Common myeloid progenitor, CD34-positive (primary cell): ENCODE measurements around the gene LNX2.

Experiments used
- CTCF ChIA-PET: fragments of 350-600 bp; sonication (Branson Sonifier 250); formaldehyde crosslinking; loops from one replicate; lab custom pipeline; 2021; ENCODE audit warnings: antibody characterized with exemption; lab: Charles Lee
- POLR2A ChIA-PET: fragments of 350-600 bp; sonication (Branson Sonifier 250); formaldehyde crosslinking; loops from one replicate; lab custom pipeline; 2021; ENCODE audit warnings: antibody characterized with exemption; lab: Charles Lee
- DNase-seq, 3 donors: peaks; one replicate each; pipeline versions ENCODE4 v3.0.0 to v3.0.0-alpha.2; 2013
- H3K27ac ChIP-seq, 2 experiments: 1 replicate in 1 of 2; 2 replicates in 1 of 2; pipeline ENCODE4 v1.7.0; 2013; ENCODE audit warnings: inconsistent platforms in 2 of 2, low read length in 2 of 2, mild to moderate bottlenecking in 2 of 2, low read depth in 1 of 2, moderate library complexity in 1 of 2; ENCODE audit not compliant: severe bottlenecking in 2 of 2, insufficient read depth in 1 of 2, poor library complexity in 1 of 2
- H3K27me3 ChIP-seq, 5 experiments: replicated peaks in 2 of 5; 1 replicate in 3 of 5; 2 replicates in 2 of 5; pipeline versions ENCODE4 v1.6.1 to v1.7.0; 2013; ENCODE audit warnings: low read length in 4 of 5, mild to moderate bottlenecking in 2 of 5, moderate library complexity in 2 of 5, inconsistent platforms in 1 of 5; ENCODE audit not compliant: insufficient read depth in 5 of 5, control insufficient read depth in 4 of 5
- H3K36me3 ChIP-seq, 4 experiments: 1 replicate in 2 of 4; 2 replicates in 2 of 4; pipeline versions ENCODE4 v1.6.1 to v1.7.0; 2013; ENCODE audit warnings: low read length in 3 of 4, control low read depth in 1 of 4, mild to moderate bottlenecking in 1 of 4; ENCODE audit not compliant: control insufficient read depth in 4 of 4, insufficient read depth in 4 of 4
- H3K4me1 ChIP-seq, 4 experiments: 1 replicate in 3 of 4; 2 replicates in 1 of 4; pipeline versions ENCODE4 v1.6.1 to v1.7.1; 2013; ENCODE audit warnings: low read length in 3 of 4, mild to moderate bottlenecking in 3 of 4, control low read depth in 1 of 4, inconsistent platforms in 1 of 4, moderate library complexity in 1 of 4; ENCODE audit not compliant: control insufficient read depth in 4 of 4, insufficient read depth in 4 of 4; ENCODE audit errors: control extremely low read depth in 1 of 4
- H3K4me3 ChIP-seq, 7 experiments: 1 replicate in 4 of 7; 2 replicates in 3 of 7; pipeline versions ENCODE4 v1.5.1 to v1.7.0; 2013; ENCODE audit warnings: mild to moderate bottlenecking in 7 of 7, low read length in 6 of 7, moderate library complexity in 6 of 7, inconsistent platforms in 2 of 7, low read depth in 2 of 7, control low read depth in 1 of 7; ENCODE audit not compliant: insufficient read depth in 4 of 7, control insufficient read depth in 1 of 7; ENCODE audit errors: extremely low read depth in 1 of 7
- H3K9me3 ChIP-seq, 5 experiments: 1 replicate in 4 of 5; 2 replicates in 1 of 5; pipeline versions ENCODE4 v1.6.1 to v1.7.1; 2013; ENCODE audit warnings: low read length in 4 of 5, mild to moderate bottlenecking in 2 of 5, inconsistent platforms in 1 of 5, low read depth in 1 of 5, moderate library complexity in 1 of 5; ENCODE audit not compliant: control insufficient read depth in 4 of 5, insufficient read depth in 2 of 5; ENCODE audit errors: control extremely low read depth in 1 of 5
- WGBS: methylation state at CpG from one replicate; pipeline ENCODE4 v1.1.5; 2013; ENCODE audit not compliant: insufficient coverage; 5-methylcytosine and 5-hydroxymethylcytosine counted together

Gene LNX2

DNA sequence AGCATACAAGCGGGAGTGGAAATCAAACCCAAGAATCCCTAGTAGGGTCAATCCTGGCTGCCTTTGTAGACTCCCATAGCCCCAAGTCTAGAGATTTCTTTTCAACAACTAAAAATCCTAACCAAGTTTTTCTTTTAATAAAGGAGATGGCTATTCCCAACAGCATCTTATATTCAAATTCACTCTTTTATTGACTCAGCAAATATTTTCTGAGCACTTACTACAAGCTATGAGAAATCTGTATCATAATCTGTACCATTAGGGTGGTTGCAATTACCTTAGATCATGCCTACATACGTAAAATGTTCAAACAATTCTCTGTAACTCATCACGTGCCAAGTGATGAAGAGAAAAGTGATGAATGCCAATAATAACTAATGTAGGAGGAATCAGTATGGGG is 54.5 kb downstream of the LNX2 start:
- WGBS, result 94% methylated on average over 3 of the region's 3 CpGs
- Histone ChIP-seq H3K4me3 (no peak overlapping the region), H3K27me3 (no peaks in the 10 kb centered on the region), H3K36me3 (peaks cover 21 to 55% (median 41%) of the 10 kb centered on the region in 4 experiments), H3K9me3 (no peaks in the 10 kb centered on the region), H3K4me1 (no peaks in the 10 kb centered on the region), H3K27ac (no peak overlapping the region)
- DNase-seq, result no peak
- ChIA-PET CTCF (interaction anchor here (1.4 to 2.4 kb wide), 2 partner anchors 9 to 72 kb away, joined by 3 to 8 read pairs; no protein-coding TSS in a partner anchor), POLR2A (no interaction called here)

DNA sequence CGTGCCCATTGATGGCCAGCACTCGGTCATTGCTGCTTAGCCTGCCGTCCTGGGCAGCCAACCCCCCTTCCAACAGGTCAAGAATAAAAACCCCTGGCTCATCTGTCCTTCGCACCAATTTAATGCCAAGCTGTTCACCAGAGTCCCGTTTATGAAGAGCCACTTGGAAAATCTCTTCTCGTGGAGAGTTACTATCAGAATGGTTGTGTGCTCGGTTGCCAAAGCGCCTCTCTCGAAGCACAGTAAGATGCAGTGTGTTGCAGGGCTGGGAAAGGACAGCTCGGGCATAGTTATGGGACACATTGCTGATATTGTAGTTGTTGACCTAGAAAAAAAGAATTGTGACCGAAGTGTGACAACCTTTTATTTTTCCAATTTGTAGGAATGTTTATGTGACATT is 57.9 kb downstream of the LNX2 start:
- Histone ChIP-seq H3K27ac (no peak overlapping the region), H3K36me3 (peaks cover 16 to 38% (median 27%) of the 10 kb centered on the region in 4 experiments), H3K4me1 (no peaks in the 10 kb centered on the region), H3K9me3 (no peaks in the 10 kb centered on the region), H3K27me3 (no peaks in the 10 kb centered on the region), H3K4me3 (no peak overlapping the region)
- WGBS, result over 99% methylated on average over 10 of the region's 11 CpGs
- CTCF ChIA-PET, result no interaction called here
- POLR2A ChIA-PET, result no interaction called here
- no peak for DNase-seq

DNA sequence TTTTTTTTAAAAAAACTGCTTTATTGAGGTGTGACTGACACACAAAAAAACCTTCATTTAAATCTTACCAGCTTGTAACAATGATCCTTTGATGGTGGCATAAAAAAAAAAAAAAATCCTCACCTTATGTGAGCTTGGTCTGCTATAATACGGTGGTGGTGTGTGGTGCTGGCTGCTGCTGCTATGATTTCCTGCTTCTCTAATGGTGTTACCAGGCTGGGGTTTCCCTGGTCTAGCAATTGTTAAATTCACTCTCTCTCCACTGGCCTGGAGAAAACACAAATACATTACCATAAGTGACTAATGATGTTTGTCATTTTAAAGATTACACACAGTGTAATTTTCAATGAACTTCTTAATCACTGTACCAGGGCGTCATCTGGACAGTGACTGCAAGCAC is 60.6 kb downstream of the LNX2 start:
- Histone ChIP-seq H3K36me3 (peaks cover 16 to 32% (median 24%) of the 10 kb centered on the region in 4 experiments), H3K4me1 (no peaks in the 10 kb centered on the region), H3K4me3 (no peak overlapping the region), H3K27ac (no peak overlapping the region), H3K9me3 (peaks cover 0 to 5% (median 0%) of the 10 kb centered on the region in 5 experiments), H3K27me3 (no peaks in the 10 kb centered on the region)
- WGBS, result no CpG with 5 or more reads among the region's 2 CpGs
- ChIA-PET CTCF (interaction anchor here (1.2 kb wide), 1 partner anchor 266 kb away, joined by 3 read pairs; no protein-coding TSS in a partner anchor), POLR2A (interaction anchor here (0.6 kb wide), 1 partner anchor 198 kb away, joined by 6 read pairs; no protein-coding TSS in a partner anchor)
- peak in 2 of 3 donors; percentile 2 to 11 for DNase-seq

DNA sequence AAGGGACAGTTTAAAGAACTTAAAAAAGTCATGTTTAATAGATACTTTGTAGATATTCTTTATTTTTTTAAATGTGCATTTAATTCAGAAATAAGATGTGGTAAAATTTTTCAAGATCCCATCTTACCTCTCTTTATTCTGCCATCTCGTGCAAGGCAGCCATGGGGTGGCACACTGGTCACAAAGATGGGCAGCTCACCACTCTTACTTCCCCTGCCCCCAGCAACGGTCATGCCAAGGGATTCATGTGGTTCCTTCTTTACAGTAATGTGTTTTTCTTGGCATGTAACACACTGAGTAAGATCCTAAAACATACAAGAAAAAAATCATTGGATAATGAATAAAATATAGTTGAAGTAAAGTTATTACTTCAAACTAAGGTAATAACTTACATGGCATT is 64.2 kb downstream of the LNX2 start:
- Histone ChIP-seq H3K9me3 (peaks cover 0 to 5% (median 0%) of the 10 kb centered on the region in 5 experiments), H3K27ac (no peak overlapping the region), H3K4me1 (no peaks in the 10 kb centered on the region), H3K36me3 (peaks cover 4 to 43% (median 25%) of the 10 kb centered on the region in 4 experiments), H3K27me3 (no peaks in the 10 kb centered on the region), H3K4me3 (no peak overlapping the region)
- ChIA-PET POLR2A (interaction anchor here (0.7 kb wide), 1 partner anchor 124 kb away, joined by 3 read pairs; no protein-coding TSS in a partner anchor), CTCF (interaction anchor here (0.7 to 3.1 kb wide), 4 partner anchors 10 to 270 kb away, joined by 3 to 8 read pairs (median 6); no protein-coding TSS in a partner anchor)
- WGBS, result no CpG with 5 or more reads among the region's 2 CpGs
- peak; percentile 19 to 38 (median 28) for DNase-seq

DNA sequence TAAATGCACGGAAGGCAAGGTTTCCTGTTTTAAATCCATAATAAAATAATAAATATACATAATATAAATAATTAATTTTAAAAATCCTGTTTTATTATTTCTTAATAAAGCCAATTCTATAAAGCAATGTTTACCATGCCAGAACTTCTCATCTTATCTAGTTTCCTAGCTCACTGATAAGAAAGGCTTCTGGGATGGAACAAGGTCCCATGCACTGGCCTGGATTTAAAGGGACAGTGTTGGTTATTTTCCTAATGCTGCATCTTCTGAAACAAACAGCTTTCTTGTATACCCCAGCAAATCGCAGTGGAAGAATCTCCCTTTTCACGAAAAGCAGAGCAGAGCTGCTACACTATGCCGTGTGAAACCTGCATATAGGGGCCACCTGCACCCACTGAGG is 68.8 kb downstream of the LNX2 start:
- 91% methylated on average over 3 of the region's 4 CpGs for WGBS
- H3K36me3 ChIP-seq, result peaks cover 9 to 65% (median 41%) of the 10 kb centered on the region in 4 experiments
- no peaks in the 10 kb centered on the region for H3K27me3 ChIP-seq
- no peaks in the 10 kb centered on the region for H3K4me1 ChIP-seq
- no peak overlapping the region for H3K4me3 ChIP-seq
- H3K9me3 ChIP-seq, result peaks cover 0 to 5% (median 0%) of the 10 kb centered on the region in 5 experiments
- H3K27ac ChIP-seq, result no peak overlapping the region
- ChIA-PET POLR2A (no interaction called here), CTCF (interaction anchor here (1.1 to 1.2 kb wide), 2 partner anchors 18 to 277 kb away, joined by 3 to 4 read pairs; no protein-coding TSS in a partner anchor)
- DNase-seq, result no peak

DNA sequence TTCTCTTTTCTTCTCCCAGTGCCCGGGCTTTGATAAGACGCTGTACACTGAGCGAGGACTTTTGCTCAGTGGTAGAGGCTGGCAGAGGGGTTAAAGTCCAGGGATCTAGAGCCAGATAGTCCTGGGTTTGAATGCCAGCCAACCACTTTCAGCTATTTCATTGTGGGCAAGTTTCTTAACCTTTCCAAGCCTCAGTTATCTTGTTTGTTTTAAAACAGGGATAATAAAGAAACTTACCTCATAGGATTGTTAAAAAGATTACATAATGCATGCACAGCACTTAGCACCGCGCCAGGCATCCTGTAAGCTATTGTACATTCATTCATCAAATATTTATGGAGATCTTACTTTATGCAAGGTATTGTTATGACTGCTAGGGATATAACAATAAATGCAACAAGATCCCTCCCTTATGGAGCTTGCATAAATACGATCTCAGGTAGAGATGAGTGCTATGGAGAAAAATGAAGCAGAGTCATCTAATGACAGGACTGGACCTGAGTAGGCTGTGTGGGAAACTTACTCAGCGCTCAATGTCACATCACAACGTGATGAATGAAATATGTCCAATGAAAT is 70.8 kb downstream of the LNX2 start:
- Histone ChIP-seq H3K4me3 (no peak overlapping the region), H3K36me3 (peaks cover 6 to 47% (median 30%) of the 10 kb centered on the region in 4 experiments), H3K27ac (no peak overlapping the region), H3K4me1 (peaks cover 0 to 2% (median 0%) of the 10 kb centered on the region in 4 experiments), H3K27me3 (no peaks in the 10 kb centered on the region), H3K9me3 (no peaks in the 10 kb centered on the region)
- DNase-seq, result no peak
- 93% methylated on average over 6 of the region's 8 CpGs for WGBS
- ChIA-PET CTCF (interaction anchor here (1.2 to 1.8 kb wide), 5 partner anchors 8 to 16 kb away, joined by 3 to 6 read pairs (median 4); no protein-coding TSS in a partner anchor), POLR2A (no interaction called here)

DNA sequence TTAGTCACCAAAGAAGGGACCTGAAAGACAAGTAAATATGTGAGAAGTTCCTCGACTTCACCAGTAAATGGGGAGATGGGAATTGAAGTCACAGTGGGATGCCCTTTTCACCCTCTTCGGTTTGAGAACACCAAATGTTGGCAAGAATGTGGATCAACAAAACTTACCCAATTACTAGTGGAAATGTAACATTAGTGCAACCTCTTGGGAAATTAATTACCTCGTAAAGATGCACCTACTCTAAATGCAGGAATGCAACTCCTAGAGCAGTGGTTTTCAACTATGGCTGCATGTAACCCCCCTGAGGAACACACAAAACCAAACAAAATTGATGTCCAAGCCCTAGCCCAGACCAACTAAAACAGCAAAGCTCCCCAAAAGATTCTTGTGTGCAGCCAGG is 78.1 kb downstream of the LNX2 start:
- ChIA-PET CTCF (interaction anchor here (0.9 to 3.5 kb wide), 7 partner anchors 8 to 421 kb away, joined by 3 to 21 read pairs (median 3); no protein-coding TSS in a partner anchor), POLR2A (no interaction called here)
- WGBS, result 92% methylated on average over 2 of the region's 3 CpGs

More for the DNA sequence above, 78.1 kb downstream of the LNX2 start:
- Histone ChIP-seq H3K36me3 (no peaks in the 10 kb centered on the region), H3K4me3 (no peak overlapping the region), H3K27ac (no peak overlapping the region), H3K4me1 (peaks cover 0 to 2% (median 0%) of the 10 kb centered on the region in 4 experiments), H3K27me3 (no peaks in the 10 kb centered on the region), H3K9me3 (no peaks in the 10 kb centered on the region)
- DNase-seq, result no peak
